Activated CD4-positive, alpha-beta T cell treated with anti-CD3 and anti-CD28 coated beads, Interleukin-10, Interleukin-2, amounts not matched to agents 100 ng/mL and 50 ng/mL, durations not matched to agents 16 hours and 8 hours (primary cell): ENCODE measurements around the gene HRH1.
"Not testable (repeated sequence)": the region's sequence is repeated elsewhere in the genome, so short reads cannot be mapped to it uniquely, and the experiment has no call there.

Experiments used
- DNase-seq: peaks from one replicate; pipeline ENCODE4 v3.0.0-alpha.2; 2020

The HRH1 gene

GRCh38 chr3:11245827-11246662, 91.8 kb downstream of the HRH1 start:
- DNase-seq: no peak

- no peak for DNase-seq
These were observed 92.3 kb downstream of the HRH1 start for GRCh38 chr3:11246663-11246970.

- no peak for DNase-seq
These were observed 93.1 kb downstream of the HRH1 start for GRCh38 chr3:11247362-11247761.

- no peak for DNase-seq
These were observed 94.3 kb downstream of the HRH1 start for GRCh38 chr3:11248596-11248995.

GRCh38 chr3:11250902-11251806, 96.9 kb downstream of the HRH1 start:
- DNase-seq: peak; percentile 65

- DNase-seq: no peak
These were observed 97.5 kb downstream of the HRH1 start for GRCh38 chr3:11251807-11252176.

GRCh38 chr3:11254876-11255275, 100.6 kb downstream of the HRH1 start:
- DNase-seq: no peak

GRCh38 chr3:11255537-11255936, 101.2 kb downstream of the HRH1 start:
- DNase-seq: not testable (repeated sequence)

- DNase-seq: no peak
These were observed 104.7 kb downstream of the HRH1 start for GRCh38 chr3:11258958-11259357.

- no peak for DNase-seq
These were observed 106.2 kb downstream of the HRH1 start for GRCh38 chr3:11260460-11260859.

GRCh38 chr3:11269007-11269406, 114.7 kb downstream of the HRH1 start:
- no peak for DNase-seq

- peak; percentile 98 for DNase-seq
These were observed 118.0 kb downstream of the HRH1 start, which contains the start of gene ATG7 for GRCh38 chr3:11271986-11272904. TSS of gene ATG7 (plus strand) at chr3:11272397. CDS start at chr3:11298696, 26,299 bp downstream.

- DNase-seq: no peak
These were observed 118.7 kb downstream of the HRH1 start for GRCh38 chr3:11272906-11273574.

- DNase-seq: no peak
These were observed 119.6 kb downstream of the HRH1 start for GRCh38 chr3:11273891-11274291.

GRCh38 chr3:11274566-11275142, 120.4 kb downstream of the HRH1 start:
- no peak for DNase-seq

- DNase-seq: no peak
These were observed 121.6 kb downstream of the HRH1 start for GRCh38 chr3:11275926-11276325.

GRCh38 chr3:11276901-11277300, 122.6 kb downstream of the HRH1 start:
- DNase-seq: no peak

- DNase-seq: peak; percentile 39
These were observed 128.2 kb downstream of the HRH1 start for GRCh38 chr3:11282250-11283138.

GRCh38 chr3:11283139-11283475, 128.8 kb downstream of the HRH1 start:
- DNase-seq: no peak

- DNase-seq: no peak
These were observed 129.7 kb downstream of the HRH1 start for GRCh38 chr3:11284011-11284410.

- no peak for DNase-seq
These were observed 131.2 kb downstream of the HRH1 start for GRCh38 chr3:11285471-11285870.
